Chondrocyte (in vitro differentiated cells): ENCODE data around the gene XXYLT1. TPM values are rescaled to one million over a fixed set of nuclear protein-coding genes. Genes with fewer than 3 reads are reported as not detected.

Experiments used
- DNase-seq: peaks from one replicate; pipeline ENCODE4 v3.0.0; 2021; ENCODE audit warnings: mixed read lengths, low spot score
- H3K27ac Mint-ChIP-seq: one replicate; pipeline ENCODE4 v1.8.0; 2021; ENCODE audit warnings: mild to moderate bottlenecking, moderate library complexity, mixed read lengths; ENCODE audit not compliant: unreplicated experiment
- H3K27me3 Mint-ChIP-seq: 2 replicates; pipeline ENCODE4 v1.8.0; 2021; ENCODE audit warnings: low read depth, mixed read lengths
- H3K36me3 Mint-ChIP-seq: 2 replicates; pipeline ENCODE4 v1.8.0; 2021; ENCODE audit warnings: low read depth, mixed read lengths
- H3K4me1 Mint-ChIP-seq: 2 replicates; pipeline ENCODE4 v1.8.0; 2021; ENCODE audit warnings: low read depth, mild to moderate bottlenecking, mixed read lengths
- H3K4me3 Mint-ChIP-seq: one replicate; pipeline ENCODE4 v1.8.0; 2021; ENCODE audit warnings: mild to moderate bottlenecking, moderate library complexity, mixed read lengths; ENCODE audit not compliant: unreplicated experiment
- H3K9me3 Mint-ChIP-seq: 2 replicates; pipeline ENCODE4 v1.8.0; 2021; ENCODE audit warnings: low read depth, mixed read lengths
- CTCF ChIP-seq: fragments of 200-600 bp; sonication (generic); IDR thresholded peaks from 2 replicates; pipeline ENCODE4 v1.5.0; 2021; ENCODE audit warnings: antibody characterized with exemption, mild to moderate bottlenecking, moderate library complexity
- total RNA-seq: library from RNA; stranded (reverse); gene quantifications from 3 replicates; pipeline ENCODE4 v1.2.1, GENCODE V29; 2021

Gene XXYLT1
- total RNA-seq, 1 donor from 2014 or later = 32.7 TPM

GRCh38 chr3:195113048-195113447, 157.9 kb downstream of the XXYLT1 start:
- H3K27ac Mint-ChIP-seq = no peak overlapping the region
- no peaks in the 10 kb centered on the region for H3K27me3 Mint-ChIP-seq
- no peak for DNase-seq
- no peak for TF ChIP-seq CTCF
- no peak overlapping the region for H3K4me3 Mint-ChIP-seq
- peaks cover 10% of the 10 kb centered on the region for H3K4me1 Mint-ChIP-seq
- no peaks in the 10 kb centered on the region for H3K36me3 Mint-ChIP-seq
- no peaks in the 10 kb centered on the region for H3K9me3 Mint-ChIP-seq

- Mint-ChIP-seq H3K9me3 (no peaks in the 10 kb centered on the region), H3K27me3 (no peaks in the 10 kb centered on the region), H3K27ac (no peak overlapping the region), H3K4me3 (no peak overlapping the region), H3K4me1 (peaks cover 3% of the 10 kb centered on the region), H3K36me3 (no peaks in the 10 kb centered on the region)
- DNase-seq = no peak
- TF ChIP-seq CTCF = no peak
Observed at GRCh38 chr3:195112361-195112791, 158.6 kb downstream of the XXYLT1 start.

GRCh38 chr3:195111766-195112165, 159.2 kb downstream of the XXYLT1 start:
- Mint-ChIP-seq H3K27me3 (no peaks in the 10 kb centered on the region), H3K4me3 (no peak overlapping the region), H3K27ac (no peak overlapping the region), H3K9me3 (no peaks in the 10 kb centered on the region), H3K4me1 (no peaks in the 10 kb centered on the region), H3K36me3 (no peaks in the 10 kb centered on the region)
- no peak for DNase-seq
- TF ChIP-seq CTCF = no peak

- no peak for TF ChIP-seq CTCF
- H3K36me3 Mint-ChIP-seq = no peaks in the 10 kb centered on the region
- no peaks in the 10 kb centered on the region for H3K9me3 Mint-ChIP-seq
- H3K4me1 Mint-ChIP-seq = peaks cover 1% of the 10 kb centered on the region
- no peak overlapping the region for H3K4me3 Mint-ChIP-seq
- DNase-seq = no peak
- H3K27me3 Mint-ChIP-seq = no peaks in the 10 kb centered on the region
- H3K27ac Mint-ChIP-seq = no peak overlapping the region
Observed at GRCh38 chr3:195111319-195111705, 159.6 kb downstream of the XXYLT1 start.

GRCh38 chr3:195110647-195111318, 160.2 kb downstream of the XXYLT1 start:
- TF ChIP-seq CTCF = no peak
- H3K27me3 Mint-ChIP-seq = no peaks in the 10 kb centered on the region
- no peaks in the 10 kb centered on the region for H3K36me3 Mint-ChIP-seq
- H3K9me3 Mint-ChIP-seq = no peaks in the 10 kb centered on the region
- H3K4me1 Mint-ChIP-seq = peaks cover 7% of the 10 kb centered on the region
- no peak overlapping the region for H3K4me3 Mint-ChIP-seq
- no peak overlapping the region for H3K27ac Mint-ChIP-seq
- no peak for DNase-seq
